HG02970 (cell line): ENCODE results near the gene GK.
"Not testable (repeated sequence)": the region's sequence is repeated elsewhere in the genome, so short reads cannot be mapped to it uniquely, and the experiment has no call there.

Source experiments
- ATAC-seq: cut with Tn5 transposase; IDR thresholded peaks from one replicate; pipeline ENCODE4 v1.9.1; 2021; ENCODE audit warnings: mild to moderate bottlenecking, moderate library complexity, moderate number of reproducible peaks; ENCODE audit not compliant: unreplicated experiment, low FRiP score

GK gene

GRCh38 chrX:30653415-30654131, at the start of gene GK:
Gene GK (plus strand): TSS chrX:30653423. CDS start chrX:30653538, 115 bp downstream.
- peak; percentile 11 for ATAC-seq

GRCh38 chrX:30607155-30607554, 46.1 kb upstream of the GK start:
- ATAC-seq, result no peak

GRCh38 chrX:30610026-30610425, 43.2 kb upstream of the GK start:
- no peak for ATAC-seq

GRCh38 chrX:30612250-30612655, 41.0 kb upstream of the GK start:
- ATAC-seq, result no peak

GRCh38 chrX:30613721-30614120, 39.5 kb upstream of the GK start:
- no peak for ATAC-seq

GRCh38 chrX:30615229-30615628, 38.0 kb upstream of the GK start:
- no peak for ATAC-seq

GRCh38 chrX:30618160-30618765, 35.0 kb upstream of the GK start:
- no peak for ATAC-seq

- no peak for ATAC-seq
Observed at GRCh38 chrX:30620125-30620524, 33.1 kb upstream of the GK start.

GRCh38 chrX:30620980-30621618, 32.1 kb upstream of the GK start:
- no peak for ATAC-seq

GRCh38 chrX:30622361-30622760, 30.9 kb upstream of the GK start:
- no peak for ATAC-seq

- no peak for ATAC-seq
Observed at GRCh38 chrX:30626402-30626801, 26.8 kb upstream of the GK start.

- ATAC-seq, result no peak
Observed at GRCh38 chrX:30627818-30628652, 25.2 kb upstream of the GK start.

GRCh38 chrX:30634070-30634469, 19.2 kb upstream of the GK start:
- not testable (repeated sequence) for ATAC-seq

- ATAC-seq, result no peak
Observed at GRCh38 chrX:30635630-30636029, 17.6 kb upstream of the GK start.

- ATAC-seq, result no peak
Observed at GRCh38 chrX:30637874-30638815, 15.1 kb upstream of the GK start.

GRCh38 chrX:30639702-30640101, 13.5 kb upstream of the GK start:
- not testable (repeated sequence) for ATAC-seq

- no peak for ATAC-seq
Observed at GRCh38 chrX:30642642-30643041, 10.6 kb upstream of the GK start.

GRCh38 chrX:30643313-30643821, 9.9 kb upstream of the GK start:
- no peak for ATAC-seq

- no peak for ATAC-seq
Observed at GRCh38 chrX:30649859-30650258, 3.4 kb upstream of the GK start.
